OCI-LY3 (cell line): Measurements from ENCODE around the gene CORO2B.

Experiments used
- H2AFZ ChIP-seq: fragments of 200-600, 300-600 bp; shearing (Covaris generic); 2 replicates; pipeline ENCODE4 v1.6.0; 2014; ENCODE audit warnings: antibody characterized with exemption, low read depth, low read length
- H3K27ac ChIP-seq: fragments of 200-600, 300-600 bp; sonication (generic); 2 replicates; pipeline ENCODE4 v1.5.1; 2014; ENCODE audit warnings: mild to moderate bottlenecking, low read length, moderate library complexity, mixed read lengths
- H3K27me3 ChIP-seq: fragments of 200-600, 300-600 bp; sonication (generic); 2 replicates; pipeline ENCODE4 v1.6.1; 2014; ENCODE audit warnings: low read depth, low read length, mixed read lengths
- H3K36me3 ChIP-seq: fragments of 200-600, 300-600 bp; sonication (generic); replicated peaks from 2 replicates; pipeline ENCODE3; 2014; ENCODE audit warnings: low read depth, low read length, mixed read lengths
- H3K4me1 ChIP-seq: fragments of 300-600, 200-600 bp; sonication (generic); 2 replicates; pipeline ENCODE4 v1.6.1; 2014; ENCODE audit warnings: low read length, mixed read lengths
- H3K4me2 ChIP-seq: fragments of 200-600, 300-600 bp; sonication (generic); 2 replicates; pipeline ENCODE4 v1.6.1; 2014; ENCODE audit warnings: low read length, mixed read lengths
- H3K4me3 ChIP-seq: fragments of 300-600, 200-600 bp; sonication (generic); 2 replicates; pipeline ENCODE4 v1.5.1; 2014; ENCODE audit warnings: antibody characterized with exemption, mild to moderate bottlenecking, low read length, moderate library complexity
- H3K79me2 ChIP-seq: fragments of 300-600, 200-600 bp; shearing (Covaris generic); 2 replicates; pipeline ENCODE4 v1.6.1; 2014; ENCODE audit warnings: mild to moderate bottlenecking, low read length, mixed read lengths
- H3K9ac ChIP-seq: fragments of 300-600, 200-600 bp; shearing (Covaris generic); 2 replicates; pipeline ENCODE4 v1.6.0; 2014; ENCODE audit warnings: mild to moderate bottlenecking, low read length, moderate library complexity
- H3K9me3 ChIP-seq: fragments of 200-600, 300-600 bp; shearing (Covaris generic); 2 replicates; pipeline ENCODE4 v1.6.1; 2014; ENCODE audit warnings: low read length, mixed read lengths; ENCODE audit not compliant: insufficient read depth
- H4K20me1 ChIP-seq: fragments of 200-600, 300-600 bp; sonication (generic); 2 replicates; pipeline ENCODE4 v1.6.1; 2016; ENCODE audit warnings: low read length, mixed read lengths; ENCODE audit not compliant: insufficient read depth
- CTCF ChIP-seq: fragments of 200-600, 300-600 bp; sonication (generic); IDR thresholded peaks from 2 replicates; pipeline ENCODE4 v1.5.1; 2014; ENCODE audit warnings: antibody characterized with exemption, low read length, low read depth
- EZH2phosphoT487 ChIP-seq: fragments of 200-600 bp; shearing (Covaris generic); IDR thresholded peaks from 2 replicates; pipeline ENCODE4 v1.6.1; 2018; ENCODE audit warnings: antibody characterized with exemption, mixed run types, low read depth

The CORO2B gene

GRCh38 chr15:68548364-68548763 is 30.4 kb upstream of the CORO2B start:
- TF ChIP-seq CTCF (no peak), EZH2phosphoT487 (no peak)
- H3K79me2 ChIP-seq: no peaks in the 10 kb centered on the region
- peaks cover 67% of the 10 kb centered on the region for H3K27me3 ChIP-seq
- no peaks in the 10 kb centered on the region for H3K36me3 ChIP-seq
- H4K20me1 ChIP-seq: no peaks in the 10 kb centered on the region
- H2AFZ ChIP-seq: no peak overlapping the region
- H3K9ac ChIP-seq: no peak overlapping the region
- peak overlapping the region; percentile 17 for H3K4me2 ChIP-seq
- H3K9me3 ChIP-seq: no peaks in the 10 kb centered on the region
- H3K4me3 ChIP-seq: no peak overlapping the region
- no peak overlapping the region for H3K27ac ChIP-seq
- peaks cover 11% of the 10 kb centered on the region for H3K4me1 ChIP-seq

GRCh38 chr15:68550004-68550403 is 28.8 kb upstream of the CORO2B start:
- TF ChIP-seq CTCF (no peak), EZH2phosphoT487 (no peak)
- H3K4me2 ChIP-seq: no peak overlapping the region
- H3K4me3 ChIP-seq: no peak overlapping the region
- no peak overlapping the region for H2AFZ ChIP-seq
- peaks cover 11% of the 10 kb centered on the region for H3K4me1 ChIP-seq
- no peak overlapping the region for H3K9ac ChIP-seq
- H3K9me3 ChIP-seq: no peaks in the 10 kb centered on the region
- no peaks in the 10 kb centered on the region for H3K79me2 ChIP-seq
- peaks cover 64% of the 10 kb centered on the region for H3K27me3 ChIP-seq
- no peaks in the 10 kb centered on the region for H4K20me1 ChIP-seq
- no peak overlapping the region for H3K27ac ChIP-seq
- no peaks in the 10 kb centered on the region for H3K36me3 ChIP-seq

GRCh38 chr15:68550498-68551295 is 28.1 kb upstream of the CORO2B start:
- TF ChIP-seq EZH2phosphoT487: no peak
- TF ChIP-seq CTCF: peak; percentile 92
- Histone ChIP-seq H3K79me2 (no peaks in the 10 kb centered on the region), H3K9ac (no peak overlapping the region), H3K4me2 (no peak overlapping the region), H3K27ac (no peak overlapping the region), H3K9me3 (no peaks in the 10 kb centered on the region), H3K4me3 (no peak overlapping the region), H3K27me3 (peaks cover 71% of the 10 kb centered on the region), H2AFZ (no peak overlapping the region), H4K20me1 (no peaks in the 10 kb centered on the region; the same call in 1 of the 2 replicates), H3K4me1 (peaks cover 11% of the 10 kb centered on the region), H3K36me3 (no peaks in the 10 kb centered on the region)

GRCh38 chr15:68551296-68551635 is 27.5 kb upstream of the CORO2B start:
- no peaks in the 10 kb centered on the region; the same call in 1 of the 2 replicates for H4K20me1 ChIP-seq
- no peak overlapping the region for H3K4me2 ChIP-seq
- H3K27me3 ChIP-seq: peaks cover 69% of the 10 kb centered on the region
- H3K9ac ChIP-seq: no peak overlapping the region
- H3K36me3 ChIP-seq: no peaks in the 10 kb centered on the region
- H3K79me2 ChIP-seq: no peaks in the 10 kb centered on the region
- TF ChIP-seq CTCF: no peak
- TF ChIP-seq EZH2phosphoT487: no peak
- H3K9me3 ChIP-seq: no peaks in the 10 kb centered on the region
- no peak overlapping the region for H3K4me3 ChIP-seq
- H3K27ac ChIP-seq: no peak overlapping the region
- no peak overlapping the region for H2AFZ ChIP-seq
- H3K4me1 ChIP-seq: peaks cover 11% of the 10 kb centered on the region
